Inflammatory macrophage treated with lipopolysaccharide for 4 hours (primary cell): ENCODE results near the gene FAM222A.
A peak's percentile ranks its signal among the peaks of the same experiment; 100 is the strongest.

Experiments
- DNase-seq: peaks from one replicate; pipeline ENCODE4 v3.0.0-alpha.2; 2020

FAM222A gene

DNA sequence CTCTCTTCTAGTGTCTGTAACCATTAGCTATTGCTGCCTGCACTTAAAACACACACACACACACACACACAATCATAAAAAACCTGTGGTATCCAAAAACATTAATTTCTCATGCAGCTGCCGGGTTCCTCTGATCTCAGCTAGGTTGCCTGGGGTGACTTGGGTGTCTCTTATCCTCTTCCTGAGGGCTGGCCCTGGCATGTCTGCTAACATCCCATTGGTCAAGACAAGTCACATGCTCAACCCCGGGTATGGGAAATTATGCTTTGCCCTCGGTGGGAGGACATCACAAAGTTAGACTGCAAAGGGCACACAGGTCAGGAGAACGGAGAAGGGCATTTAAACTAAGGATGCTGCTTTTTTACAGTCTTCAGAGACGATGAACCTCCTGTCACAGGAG lies 63.9 kb downstream of the FAM222A start:
- DNase-seq = peak; percentile 12

DNA sequence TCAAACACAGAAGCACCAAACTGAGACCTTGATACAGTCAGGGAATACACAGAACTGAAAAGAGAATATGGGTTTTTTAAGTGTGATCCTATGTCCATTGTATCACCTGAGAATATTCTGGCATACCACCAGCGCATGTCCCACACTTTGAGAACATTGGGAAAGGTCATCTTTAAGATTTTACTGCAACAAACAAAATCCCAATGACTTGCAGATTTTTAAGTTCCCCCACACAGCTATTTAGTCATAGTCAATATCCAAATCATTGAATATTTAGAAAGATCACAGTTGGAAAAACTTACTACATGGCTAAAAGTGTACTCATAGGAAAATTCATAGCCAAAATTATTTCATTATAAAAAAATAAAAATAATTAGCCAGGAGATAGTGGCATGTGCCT lies 65.1 kb downstream of the FAM222A start:
- DNase-seq = no peak

DNA sequence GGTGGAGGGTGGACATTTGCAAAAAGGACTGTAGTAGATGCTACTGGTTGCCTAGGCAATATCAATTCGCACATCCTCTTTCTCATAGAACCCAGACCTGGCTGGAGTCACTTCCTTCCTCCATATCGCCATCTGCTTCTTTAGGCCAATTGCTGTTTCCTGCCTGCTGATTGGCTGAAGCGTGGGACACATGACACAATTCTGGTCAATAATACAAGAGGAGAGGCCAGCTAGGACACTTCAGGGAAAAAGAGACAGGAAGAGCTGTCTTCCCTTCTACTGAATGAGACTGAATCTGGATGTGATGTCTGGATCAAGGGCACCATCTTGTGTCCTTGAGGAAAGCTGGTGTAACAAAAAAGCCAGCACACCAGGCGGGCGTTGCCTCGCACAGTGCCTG lies 65.8 kb downstream of the FAM222A start:
- DNase-seq = peak; percentile 50

DNA sequence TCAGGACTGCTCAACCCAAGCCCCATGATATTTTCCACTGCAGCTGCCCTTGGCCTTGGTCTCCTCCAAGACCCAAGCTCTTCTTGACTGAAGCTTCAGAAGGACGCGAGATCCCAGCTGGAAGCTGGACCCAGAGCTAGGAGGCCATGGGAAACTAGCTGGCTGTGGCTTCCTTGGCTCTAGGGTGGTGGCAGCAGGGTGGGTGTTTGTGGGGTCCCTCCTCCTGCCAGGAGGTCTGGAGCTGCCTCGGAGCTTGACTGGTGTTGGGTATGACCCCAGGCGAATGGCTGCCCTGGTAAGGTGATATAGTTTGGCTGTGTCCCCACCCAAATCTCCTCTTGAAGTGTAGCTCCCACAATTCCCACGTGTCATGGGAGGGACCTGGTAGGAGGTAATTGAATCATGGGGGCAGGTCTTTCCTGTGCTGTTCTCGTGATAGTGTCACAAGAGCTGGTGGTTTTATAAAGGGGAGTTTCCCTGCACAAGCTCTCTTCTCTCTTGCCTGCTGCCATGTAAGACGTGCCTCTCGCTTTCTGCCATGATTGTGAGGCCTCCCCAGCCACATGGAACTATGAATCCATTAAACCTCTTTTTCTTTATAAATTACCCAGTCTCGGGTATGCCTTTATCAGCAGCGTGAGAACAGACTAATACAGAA lies 68.2 kb downstream of the FAM222A start:
- no peak for DNase-seq

DNA sequence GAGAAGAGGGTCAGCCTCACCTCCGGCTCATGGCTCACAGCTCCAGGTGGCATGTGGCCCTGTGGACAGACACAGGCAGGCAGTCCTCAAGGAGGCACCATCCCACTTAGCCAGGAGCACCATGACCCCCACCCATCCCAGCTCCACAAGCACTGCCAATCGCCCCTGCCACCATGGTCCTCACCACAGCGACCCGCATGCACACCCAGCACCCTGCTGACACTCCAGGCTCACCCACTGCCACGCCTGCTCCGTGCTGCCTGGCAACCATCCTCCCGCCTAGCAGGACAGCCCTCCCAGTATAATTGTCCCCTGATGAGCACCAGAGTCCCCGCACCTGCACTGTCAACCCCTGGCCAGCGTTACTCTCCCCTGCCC lies 68.7 kb downstream of the FAM222A start:
- no peak for DNase-seq

GRCh38 chr12:109783135-109783964 lies 69.7 kb downstream of the FAM222A start:
- DNase-seq = no peak

DNA sequence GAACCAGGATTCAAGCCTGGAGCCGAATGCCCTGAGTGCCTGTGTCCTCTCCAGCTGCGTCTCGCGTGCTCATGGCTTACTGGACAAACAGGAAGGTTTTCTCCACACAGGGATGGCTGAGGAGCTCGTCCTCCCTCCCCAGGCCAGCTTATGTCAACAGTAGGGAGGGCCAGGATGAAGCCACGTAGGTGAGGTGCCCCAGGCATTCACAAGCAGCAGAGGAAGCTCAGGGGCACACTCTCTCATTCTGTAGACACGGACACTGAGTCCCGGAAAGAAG lies 70.3 kb downstream of the FAM222A start:
- no peak for DNase-seq

DNA sequence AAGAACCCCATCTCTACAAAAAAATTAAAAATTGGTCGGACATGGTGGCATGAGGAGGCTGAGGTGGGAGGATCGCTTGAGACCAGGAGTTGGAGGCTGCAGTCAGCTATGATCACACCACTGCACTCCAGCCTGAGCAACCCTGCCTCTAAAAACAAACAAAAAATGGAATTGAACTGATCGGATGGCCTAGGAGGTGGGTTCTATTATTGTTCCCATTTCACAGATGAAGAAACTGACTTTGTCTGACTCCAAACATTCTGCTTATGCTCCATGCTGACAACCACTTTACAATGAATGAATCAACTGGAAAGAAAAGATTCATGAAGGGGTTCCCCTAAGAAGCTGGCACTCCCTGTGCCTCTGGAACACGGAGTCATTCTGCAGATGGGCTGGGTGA lies 72.2 kb downstream of the FAM222A start:
- DNase-seq = no peak

- DNase-seq = no peak
Observed at GRCh38 chr12:109786799-109787198, 73.2 kb downstream of the FAM222A start.

DNA sequence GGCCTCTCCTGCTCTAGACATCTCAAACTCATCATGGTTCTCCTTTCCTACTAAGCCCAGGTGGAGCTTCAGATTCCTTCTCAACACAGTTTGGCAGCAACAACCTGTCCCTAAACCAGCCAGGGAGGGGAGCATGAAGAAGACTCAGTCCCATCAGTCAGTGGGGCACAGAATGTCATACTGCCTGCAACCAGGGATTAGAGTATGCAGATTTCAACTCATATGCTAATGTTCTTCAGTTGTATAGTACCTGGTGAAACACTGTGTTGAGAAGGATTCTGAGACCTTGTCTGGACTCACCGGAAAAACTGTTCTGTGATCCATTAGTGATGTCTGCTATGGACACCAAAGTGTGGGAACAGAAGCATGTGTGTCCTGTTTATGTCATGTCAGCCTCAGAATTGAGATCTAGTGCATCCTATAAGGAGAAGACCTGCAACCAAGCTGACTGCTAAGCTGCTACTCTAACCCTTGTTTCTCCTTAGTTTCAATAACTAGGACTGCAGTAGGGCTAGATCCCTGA lies 76.0 kb downstream of the FAM222A start:
- DNase-seq = no peak

- no peak for DNase-seq
Observed at GRCh38 chr12:109792992-109793391, 79.4 kb downstream of the FAM222A start.

DNA sequence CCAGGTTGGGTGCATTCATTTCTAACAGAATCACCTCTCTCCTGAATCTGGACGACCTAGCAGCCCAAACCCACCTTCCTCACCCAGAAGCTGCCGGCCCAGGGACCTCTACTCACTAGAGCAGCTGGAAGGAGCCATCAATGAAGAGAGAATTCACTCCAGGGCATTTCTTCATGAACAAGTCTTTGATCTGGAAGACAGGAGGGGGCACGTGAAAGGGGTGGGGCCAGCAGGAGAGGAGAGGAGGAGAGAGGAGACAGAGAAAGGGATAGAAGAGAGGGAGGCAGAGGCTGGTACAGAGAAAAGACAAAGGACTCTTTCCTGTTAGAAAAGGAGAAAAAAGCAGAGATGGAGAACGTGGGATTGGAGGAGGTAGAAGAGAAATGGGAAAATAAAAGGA lies 79.8 kb downstream of the FAM222A start:
- DNase-seq = no peak

- DNase-seq = no peak
Observed at GRCh38 chr12:109793826-109794501, 80.3 kb downstream of the FAM222A start.

- DNase-seq = no peak
Observed at GRCh38 chr12:109795023-109795422, 81.4 kb downstream of the FAM222A start.

- no peak for DNase-seq
Observed at GRCh38 chr12:109796057-109796456, 82.4 kb downstream of the FAM222A start.

DNA sequence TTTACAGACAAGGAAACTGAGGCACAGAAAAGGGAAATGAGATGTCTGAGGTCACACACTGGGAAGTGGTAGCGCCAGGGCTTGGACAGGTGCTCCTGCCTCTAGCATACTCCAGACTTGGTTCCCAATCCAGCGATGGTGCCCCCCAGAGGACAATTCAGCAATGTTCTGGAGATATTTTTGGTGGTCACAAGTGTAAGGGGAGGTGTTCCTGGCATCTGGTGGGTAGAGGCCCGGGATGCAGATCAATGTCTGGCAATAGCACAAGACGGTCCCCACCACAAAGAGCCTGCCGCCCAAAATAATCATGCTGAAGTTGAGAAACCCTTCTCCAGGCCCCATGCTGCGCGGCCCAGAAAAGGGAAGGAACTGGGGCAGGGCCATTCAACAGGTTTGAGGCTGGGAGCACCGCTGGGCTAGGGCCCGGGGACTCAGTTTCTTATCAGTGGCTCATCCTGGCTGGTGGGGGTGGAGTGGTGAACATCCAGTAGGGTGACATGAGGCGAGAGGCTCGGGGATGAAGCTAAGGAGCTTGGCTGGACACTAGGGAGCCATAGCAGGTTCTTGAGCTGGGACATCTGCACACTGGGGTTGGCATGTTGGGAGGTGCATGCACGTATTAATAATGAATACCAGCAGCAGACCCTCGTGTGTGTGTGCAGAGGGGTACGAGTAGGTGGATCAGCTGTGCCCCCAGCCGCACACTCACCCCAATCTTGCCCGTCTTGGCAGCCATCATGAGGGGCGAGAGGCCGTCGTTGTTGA lies 84.5 kb downstream of the FAM222A start:
- DNase-seq = no peak

- no peak for DNase-seq
Observed at GRCh38 chr12:109798691-109799090, 85.1 kb downstream of the FAM222A start.

DNA sequence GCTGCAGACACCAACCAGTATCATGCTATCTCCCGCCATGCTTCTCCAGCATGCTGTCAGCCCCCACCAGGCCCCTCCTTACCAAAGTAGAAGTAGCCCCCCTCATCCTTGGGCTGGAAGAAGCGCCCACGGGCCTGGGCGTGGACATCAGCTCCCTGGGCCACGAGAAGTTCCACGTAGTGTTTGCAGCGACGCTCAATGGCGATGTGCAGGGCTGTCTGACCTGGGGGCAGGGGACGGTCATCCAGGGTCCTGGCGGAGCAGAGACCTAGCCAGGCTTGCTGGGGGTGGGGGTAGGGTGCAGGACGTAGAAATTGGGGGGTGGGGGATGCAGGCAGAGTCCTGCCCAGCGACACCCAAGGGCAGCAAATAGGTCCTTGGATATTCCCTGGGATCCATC lies 86.9 kb downstream of the FAM222A start:
- no peak for DNase-seq

DNA sequence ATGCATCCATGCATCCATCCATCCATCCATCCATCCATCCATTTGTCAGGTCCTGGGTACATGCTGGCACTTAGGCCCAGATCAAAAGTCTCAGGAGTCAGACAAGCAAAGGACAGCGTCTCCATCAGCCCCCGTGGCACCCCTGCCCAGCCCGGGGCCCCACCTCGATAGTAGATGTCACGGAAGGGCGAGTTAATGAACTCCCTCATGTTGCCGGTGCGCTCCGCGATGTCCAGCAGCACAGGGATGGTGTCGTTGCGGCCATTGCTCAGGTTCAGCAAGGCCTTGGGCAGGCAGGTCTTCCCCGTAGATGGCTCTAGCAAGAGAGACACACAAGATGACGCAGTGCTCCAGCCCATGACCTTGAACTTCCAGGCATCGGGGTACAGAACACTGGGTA lies 89.2 kb downstream of the FAM222A start:
- no peak for DNase-seq

DNA sequence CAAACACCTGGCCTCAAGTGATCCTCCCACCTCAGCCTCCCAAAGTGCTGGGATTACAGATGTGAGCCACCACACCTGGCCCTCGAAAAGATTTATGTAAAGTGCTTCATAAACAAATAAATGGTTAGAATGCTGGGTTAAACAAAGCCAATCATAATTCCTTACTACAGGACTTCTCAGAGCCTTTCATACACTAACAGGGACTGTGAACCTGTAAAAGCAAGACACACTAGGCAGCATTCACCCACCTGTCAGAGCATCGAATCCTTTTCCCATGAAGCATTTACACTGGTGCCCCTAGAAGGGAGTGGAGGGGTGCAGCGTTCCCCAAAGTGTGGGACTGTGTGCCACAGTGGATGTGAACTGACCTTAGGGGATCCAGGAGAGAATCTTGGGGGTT lies 90.1 kb downstream of the FAM222A start:
- no peak for DNase-seq

DNA sequence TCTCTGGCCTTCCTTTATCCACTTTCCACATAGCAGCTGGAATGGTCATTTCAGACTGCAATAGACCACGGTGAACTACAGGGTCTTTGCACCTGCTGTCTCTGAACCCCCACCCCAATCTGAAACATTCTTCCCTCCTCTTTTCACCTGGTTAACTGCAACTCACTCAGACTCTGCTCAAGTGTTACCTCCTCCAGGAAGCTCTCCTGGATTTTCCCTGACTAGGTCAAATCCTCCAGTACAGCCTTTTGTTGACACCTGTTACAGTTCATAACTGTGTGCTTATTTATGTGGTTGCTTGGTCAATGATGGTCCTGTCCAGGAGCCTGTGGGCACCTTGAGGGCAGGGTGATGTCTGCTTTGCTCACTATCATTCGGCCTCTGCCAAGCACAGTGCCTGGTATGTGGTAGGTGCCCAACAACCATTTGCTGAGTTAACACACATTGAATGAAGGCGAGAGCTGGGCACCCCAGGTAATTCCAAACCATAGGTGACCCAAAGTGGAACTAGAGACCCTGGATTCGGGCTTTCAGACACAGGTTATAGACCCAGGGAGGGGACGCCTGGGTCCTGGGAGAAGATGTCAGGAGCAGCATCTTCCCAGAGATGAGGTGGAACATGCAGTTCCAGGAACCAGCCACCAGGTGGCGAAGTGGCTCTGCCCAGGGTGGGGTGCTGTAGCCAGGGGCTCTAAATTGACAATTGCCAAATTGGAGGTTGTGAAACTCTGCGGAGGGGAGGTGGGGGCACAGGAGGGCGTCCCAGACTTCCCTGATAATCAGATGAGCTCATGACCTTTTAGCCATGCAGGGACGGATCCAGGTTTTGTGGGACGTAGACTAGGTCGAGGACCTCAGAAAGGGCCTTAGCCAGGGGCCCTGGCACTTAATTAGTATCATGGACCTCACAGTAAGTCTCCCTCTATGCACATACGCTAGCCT lies 91.5 kb downstream of the FAM222A start:
- peak; percentile 39 for DNase-seq
